Naive thymus-derived CD8-positive, alpha-beta T cell (primary cell): Measurements from ENCODE around the gene HIF1A. TPM values are rescaled to one million over a fixed set of nuclear protein-coding genes. Genes with fewer than 3 reads are reported as not detected.
"Not testable (repeated sequence)": the region's sequence is repeated elsewhere in the genome, so short reads cannot be mapped to it uniquely, and the experiment has no call there.

Experiments used
- ATAC-seq, 2 donors: fragments of 150-1000 bp; cut with Tn5 transposase in 1 of 2; sonication (Bioruptor Pico), chemical (Tn5 transposase) in 1 of 2; 1 replicate in 1 of 2; 2 replicates in 1 of 2; pipeline ENCODE4 v1.10.0; 2021; ENCODE audit warnings: mild to moderate bottlenecking in 2 of 2, moderate library complexity in 2 of 2
- POLR2A ChIA-PET: fragments of 350-600 bp; sonication (Branson Sonifier 250); formaldehyde crosslinking; loops from one replicate; lab custom pipeline; 2021; ENCODE audit warnings: antibody characterized with exemption; lab: Charles Lee
- DNase-seq, 10 donors: peaks; one replicate each; pipeline versions ENCODE4 v3.0.0 to v3.0.0-alpha.2; 2020 to 2022
- H3K27ac Mint-ChIP-seq, 10 donors: one replicate each; pipeline ENCODE4 v1.8.0; 2020 to 2022; ENCODE audit warnings: mild to moderate bottlenecking in 10 of 10, mixed read lengths in 10 of 10, moderate library complexity in 4 of 10, inconsistent platforms in 1 of 10
- H3K27me3 Mint-ChIP-seq, 5 donors: one replicate each; pipeline ENCODE4 v1.8.0; 2021 to 2022; ENCODE audit warnings: mixed read lengths in 5 of 5
- H3K36me3 Mint-ChIP-seq, 3 donors: one replicate each; pipeline ENCODE4 v1.8.0; 2020 to 2022; ENCODE audit warnings: mixed read lengths in 3 of 3, mild to moderate bottlenecking in 2 of 3, inconsistent platforms in 1 of 3
- H3K4me1 Mint-ChIP-seq, 4 donors: one replicate each; pipeline ENCODE4 v1.8.0; 2021 to 2022; ENCODE audit warnings: mixed read lengths in 4 of 4
- H3K4me3 Mint-ChIP-seq, 10 donors: one replicate each; pipeline ENCODE4 v1.8.0; 2020 to 2022; ENCODE audit warnings: mild to moderate bottlenecking in 10 of 10, mixed read lengths in 10 of 10, moderate library complexity in 6 of 10, inconsistent platforms in 1 of 10
- H3K9me3 Mint-ChIP-seq, 9 donors: one replicate each; pipeline ENCODE4 v1.8.0; 2020 to 2022; ENCODE audit warnings: mixed read lengths in 9 of 9, mild to moderate bottlenecking in 3 of 9, inconsistent platforms in 1 of 9, moderate library complexity in 1 of 9
- polyA plus RNA-seq, 3 donors: library from polyadenylated mRNA; unstranded; fragments of 300-500 nt; fragmentation: Illumina TruSeq; gene quantifications; one replicate each; pipeline ENCODE4 v1.2.3, GENCODE V29; 2021
- total RNA-seq, 8 experiments: library from RNA in 2 of 8; stranded (reverse) in 2 of 8; gene quantifications; one replicate each; pipeline ENCODE4 v1.2.3 and lab custom pipeline; 2021 to 2026

Gene HIF1A
- total and polyA plus RNA-seq, 5 experiments from 2014 or later, result 51.7 to 97.5 (median 63.5) TPM

DNA sequence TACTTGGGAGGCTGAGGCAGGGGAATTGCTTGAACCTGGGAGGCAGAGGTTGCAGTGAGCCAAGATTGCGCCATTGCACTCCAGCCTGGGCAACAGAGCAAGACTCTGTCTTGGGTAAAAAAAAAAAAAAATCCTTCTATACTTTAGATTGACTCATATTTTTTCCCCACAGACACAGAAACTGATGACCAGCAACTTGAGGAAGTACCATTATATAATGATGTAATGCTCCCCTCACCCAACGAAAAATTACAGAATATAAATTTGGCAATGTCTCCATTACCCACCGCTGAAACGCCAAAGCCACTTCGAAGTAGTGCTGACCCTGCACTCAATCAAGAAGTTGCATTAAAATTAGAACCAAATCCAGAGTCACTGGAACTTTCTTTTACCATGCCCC, 42.6 kb downstream of the HIF1A start:
- peaks cover 0 to 4% (median under 1%) of the 10 kb centered on the region in 4 donors for H3K4me1 Mint-ChIP-seq
- no peaks in the 10 kb centered on the region for H3K9me3 Mint-ChIP-seq
- peaks cover 12 to 90% (median 29%) of the 10 kb centered on the region in 3 donors for H3K36me3 Mint-ChIP-seq
- no peaks in the 10 kb centered on the region for H3K27me3 Mint-ChIP-seq
- DNase-seq (no peak), ATAC-seq (no peak)
- POLR2A ChIA-PET, result interaction anchor here (0.9 kb wide), 1 partner anchor 167 kb away, joined by 3 read pairs; no protein-coding TSS in a partner anchor
- H3K4me3 Mint-ChIP-seq, result no peak overlapping the region
- peak overlapping the region in 4 of 10 donors; percentile 12 to 47 (median 46) for H3K27ac Mint-ChIP-seq

DNA sequence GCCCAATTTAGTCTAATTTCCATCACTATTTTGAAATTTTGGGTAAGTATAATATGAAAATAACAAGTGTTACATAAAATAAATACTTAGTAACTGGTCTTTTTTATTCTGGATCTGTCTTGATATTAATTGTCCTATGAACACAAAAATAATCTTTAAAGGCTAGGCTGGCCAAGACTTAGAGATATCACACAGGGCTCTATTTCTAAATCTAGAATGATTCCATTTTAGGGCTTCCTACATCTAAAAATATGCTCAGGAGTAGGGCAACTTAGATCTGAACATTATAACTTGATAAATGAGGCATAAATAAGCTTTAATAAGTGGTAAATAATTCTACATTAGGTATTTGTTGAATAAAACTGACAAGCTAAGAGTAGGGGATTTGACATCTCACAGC, 43.8 kb downstream of the HIF1A start:
- no peak for ATAC-seq
- H3K9me3 Mint-ChIP-seq, result no peaks in the 10 kb centered on the region
- no peak overlapping the region for H3K4me3 Mint-ChIP-seq
- H3K27ac Mint-ChIP-seq, result no peak overlapping the region
- peaks cover 12 to 93% (median 24%) of the 10 kb centered on the region in 3 donors for H3K36me3 Mint-ChIP-seq
- peaks cover 0 to 4% (median under 1%) of the 10 kb centered on the region in 4 donors for H3K4me1 Mint-ChIP-seq
- DNase-seq, result no peak
- POLR2A ChIA-PET, result no interaction called here
- no peaks in the 10 kb centered on the region for H3K27me3 Mint-ChIP-seq

DNA sequence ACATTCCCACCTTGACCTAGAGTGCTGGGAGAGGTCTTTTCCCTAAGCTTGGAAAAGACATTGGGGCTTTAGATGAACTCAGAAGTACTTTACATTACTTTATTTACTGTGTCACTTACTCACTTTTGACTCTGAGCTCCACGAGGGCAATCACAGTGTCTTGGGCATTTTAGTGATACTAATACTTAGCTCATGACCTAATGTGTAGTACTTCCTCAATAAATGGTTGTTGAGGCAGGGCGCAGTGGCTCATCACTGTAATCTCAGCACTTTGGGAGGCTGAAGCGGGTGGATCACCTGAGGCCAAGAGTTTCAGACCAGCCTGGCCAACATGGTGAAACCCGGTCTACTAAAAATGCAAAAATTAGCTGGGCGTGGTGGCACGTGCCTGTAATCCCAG, 47.1 kb downstream of the HIF1A start:
- no peaks in the 10 kb centered on the region for H3K9me3 Mint-ChIP-seq
- peaks cover 5 to 92% (median 18%) of the 10 kb centered on the region in 3 donors for H3K36me3 Mint-ChIP-seq
- ATAC-seq (no peak), DNase-seq (no peak)
- no peaks in the 10 kb centered on the region for H3K4me1 Mint-ChIP-seq
- no peaks in the 10 kb centered on the region for H3K27me3 Mint-ChIP-seq
- POLR2A ChIA-PET, result no interaction called here
- H3K27ac Mint-ChIP-seq, result peak overlapping the region in 1 of 10 donors; percentile 44
- H3K4me3 Mint-ChIP-seq, result no peak overlapping the region

DNA sequence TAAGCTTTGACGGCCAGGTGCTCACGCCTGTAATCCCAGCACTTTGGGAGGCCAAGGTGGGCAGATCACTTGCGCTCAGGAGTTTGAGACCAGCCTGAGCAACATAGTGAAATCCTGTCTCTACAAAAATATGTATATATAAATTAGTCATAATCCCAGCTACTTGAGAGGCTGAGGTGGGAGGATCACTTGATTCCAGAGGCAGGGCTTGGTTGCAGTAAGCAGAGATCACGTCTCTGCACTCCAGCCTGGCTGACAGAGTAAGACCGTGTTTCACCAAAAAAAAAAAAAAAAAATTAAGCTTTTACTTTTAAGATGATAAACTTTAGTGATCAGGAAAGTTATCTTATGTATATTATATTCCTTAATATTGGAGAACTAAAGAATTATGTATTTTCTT, 48.9 kb downstream of the HIF1A start:
- ATAC-seq, result no peak
- no peak for DNase-seq
- H3K4me3 Mint-ChIP-seq, result no peak overlapping the region
- no peak overlapping the region for H3K27ac Mint-ChIP-seq
- H3K27me3 Mint-ChIP-seq, result no peaks in the 10 kb centered on the region
- H3K9me3 Mint-ChIP-seq, result no peaks in the 10 kb centered on the region
- peaks cover 0 to 82% (median 15%) of the 10 kb centered on the region in 3 donors for H3K36me3 Mint-ChIP-seq
- no peaks in the 10 kb centered on the region for H3K4me1 Mint-ChIP-seq
- POLR2A ChIA-PET, result interaction anchor here (0.6 kb wide), 1 partner anchor 93 kb away, joined by 3 read pairs; no protein-coding TSS in a partner anchor

DNA sequence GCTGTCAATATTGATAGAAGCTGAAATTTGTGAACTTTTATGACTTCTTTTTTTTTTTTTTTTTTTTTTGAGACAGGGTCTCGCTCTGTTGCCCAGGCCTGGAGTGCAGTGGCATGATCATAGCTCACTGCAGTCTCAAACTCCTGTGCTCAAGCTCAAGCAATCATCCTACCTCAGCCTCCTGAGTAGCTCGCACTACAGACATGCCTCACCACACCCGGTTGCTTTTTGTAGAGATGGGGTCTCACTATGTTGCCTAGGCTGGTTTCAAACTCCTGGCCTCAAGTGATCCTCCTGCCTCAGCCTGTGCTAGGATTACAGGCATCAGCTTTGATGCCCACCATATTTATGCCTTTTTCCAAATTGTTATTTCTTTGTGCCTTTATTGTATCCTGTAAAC, 51.0 kb downstream of the HIF1A start:
- not testable (repeated sequence) for ATAC-seq, DNase-seq, H3K4me3 Mint-ChIP-seq, H3K27me3 Mint-ChIP-seq, H3K9me3 Mint-ChIP-seq
- Mint-ChIP-seq H3K27ac (peak overlapping the region in 5 of 10 donors; percentile 8 to 63 (median 23)), H3K4me1 (peaks cover 4 to 16% (median 7%) of the 10 kb centered on the region in 4 donors), H3K36me3 (peaks cover 0 to 66% (median 15%) of the 10 kb centered on the region in 3 donors)
- POLR2A ChIA-PET, result interaction anchor here (0.7 to 1.3 kb wide), 3 partner anchors 16 to 334 kb away, joined by 4 to 10 read pairs (median 9); partner anchors contain the start of gene SNAPC1

DNA sequence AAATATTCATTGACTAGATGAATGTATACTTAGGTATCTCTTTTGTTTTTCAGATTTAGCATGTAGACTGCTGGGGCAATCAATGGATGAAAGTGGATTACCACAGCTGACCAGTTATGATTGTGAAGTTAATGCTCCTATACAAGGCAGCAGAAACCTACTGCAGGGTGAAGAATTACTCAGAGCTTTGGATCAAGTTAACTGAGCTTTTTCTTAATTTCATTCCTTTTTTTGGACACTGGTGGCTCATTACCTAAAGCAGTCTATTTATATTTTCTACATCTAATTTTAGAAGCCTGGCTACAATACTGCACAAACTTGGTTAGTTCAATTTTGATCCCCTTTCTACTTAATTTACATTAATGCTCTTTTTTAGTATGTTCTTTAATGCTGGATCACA, 51.6 kb downstream of the HIF1A start:
- no peaks in the 10 kb centered on the region for H3K27me3 Mint-ChIP-seq
- no peak overlapping the region for H3K4me3 Mint-ChIP-seq
- H3K4me1 Mint-ChIP-seq, result peaks cover 4 to 20% (median 11%) of the 10 kb centered on the region in 4 donors
- H3K36me3 Mint-ChIP-seq, result peaks cover 0 to 62% (median 13%) of the 10 kb centered on the region in 3 donors
- DNase-seq (no peak), ATAC-seq (no peak)
- peak overlapping the region in 5 of 10 donors; percentile 7 to 69 (median 57) for H3K27ac Mint-ChIP-seq
- no peaks in the 10 kb centered on the region for H3K9me3 Mint-ChIP-seq
- POLR2A ChIA-PET, result interaction anchor here (0.7 to 1.3 kb wide), 2 partner anchors 11 to 15 kb away, joined by 3 to 4 read pairs; partner anchors contain the start of gene SNAPC1

DNA sequence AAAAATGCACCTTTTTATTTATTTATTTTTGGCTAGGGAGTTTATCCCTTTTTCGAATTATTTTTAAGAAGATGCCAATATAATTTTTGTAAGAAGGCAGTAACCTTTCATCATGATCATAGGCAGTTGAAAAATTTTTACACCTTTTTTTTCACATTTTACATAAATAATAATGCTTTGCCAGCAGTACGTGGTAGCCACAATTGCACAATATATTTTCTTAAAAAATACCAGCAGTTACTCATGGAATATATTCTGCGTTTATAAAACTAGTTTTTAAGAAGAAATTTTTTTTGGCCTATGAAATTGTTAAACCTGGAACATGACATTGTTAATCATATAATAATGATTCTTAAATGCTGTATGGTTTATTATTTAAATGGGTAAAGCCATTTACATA, 52.0 kb downstream of the HIF1A start:
- ATAC-seq, result no peak
- POLR2A ChIA-PET, result interaction anchor here (0.7 to 1.3 kb wide), 2 partner anchors 10 to 15 kb away, joined by 3 to 4 read pairs; partner anchors contain the start of gene SNAPC1
- Mint-ChIP-seq H3K27me3 (no peaks in the 10 kb centered on the region), H3K27ac (peak overlapping the region in 2 of 10 donors; percentile 6 to 69), H3K4me1 (peaks cover 4 to 24% (median 11%) of the 10 kb centered on the region in 4 donors), H3K9me3 (no peaks in the 10 kb centered on the region), H3K36me3 (peaks cover 0 to 57% (median 13%) of the 10 kb centered on the region in 3 donors), H3K4me3 (no peak overlapping the region)
- no peak for DNase-seq

DNA sequence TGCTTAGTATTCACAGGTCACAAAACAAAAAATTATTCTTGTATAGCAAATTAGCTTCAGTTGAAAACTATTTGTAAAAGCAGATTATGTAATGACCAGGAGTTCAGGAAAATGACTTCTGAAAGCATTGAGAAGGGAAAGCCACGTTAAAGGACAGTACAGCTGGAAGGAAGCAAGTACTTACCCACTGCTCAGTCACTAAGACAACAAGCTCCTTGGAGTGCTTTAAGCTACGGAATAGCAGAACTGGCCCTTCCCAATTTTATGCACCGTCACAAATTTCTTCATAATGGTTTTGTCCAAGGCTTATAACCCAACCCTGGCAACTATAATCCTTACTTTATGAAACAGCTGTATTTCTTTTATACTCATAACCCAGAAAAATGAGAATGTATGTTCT, 54.0 kb downstream of the HIF1A start:
- no peak overlapping the region for H3K27ac Mint-ChIP-seq
- H3K9me3 Mint-ChIP-seq, result no peaks in the 10 kb centered on the region
- H3K4me3 Mint-ChIP-seq, result no peak overlapping the region
- DNase-seq (no peak), ATAC-seq (no peak)
- H3K4me1 Mint-ChIP-seq, result peaks cover 4 to 29% (median 11%) of the 10 kb centered on the region in 4 donors
- no peaks in the 10 kb centered on the region for H3K27me3 Mint-ChIP-seq
- H3K36me3 Mint-ChIP-seq, result peaks cover 0 to 39% (median 13%) of the 10 kb centered on the region in 3 donors
- POLR2A ChIA-PET, result interaction anchor here (0.6 to 2.8 kb wide), 5 partner anchors 12 to 276 kb away, joined by 3 to 15 read pairs (median 3); partner anchors contain the start of gene SNAPC1

DNA sequence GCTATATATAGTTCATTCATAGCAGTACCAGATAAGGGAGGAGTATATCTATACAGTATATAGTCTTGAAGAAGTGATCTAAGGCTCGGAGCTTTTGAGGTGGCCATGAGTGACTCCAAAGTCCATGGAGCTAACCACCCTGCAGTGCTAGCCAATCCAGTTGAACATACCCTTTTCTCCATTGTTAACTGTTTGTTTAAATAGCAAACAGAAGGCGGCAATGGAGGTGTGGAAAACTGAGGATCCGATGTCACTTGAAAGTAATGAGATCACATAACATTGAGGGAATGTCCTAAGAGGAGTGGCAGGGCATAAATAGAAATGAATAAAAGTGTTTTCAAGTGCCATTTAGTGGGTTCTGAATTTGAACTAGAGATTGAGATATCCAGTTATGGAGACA, 54.6 kb downstream of the HIF1A start:
- Mint-ChIP-seq H3K27ac (peak overlapping the region in 6 of 10 donors; percentile 20 to 71 (median 54)), H3K9me3 (no peaks in the 10 kb centered on the region), H3K36me3 (peaks cover 0 to 34% (median 13%) of the 10 kb centered on the region in 3 donors), H3K4me1 (peaks cover 6 to 29% (median 11%) of the 10 kb centered on the region in 4 donors), H3K4me3 (peak overlapping the region in 7 of 10 donors; percentile 7 to 89 (median 86)), H3K27me3 (peaks cover 0 to 4% (median 0%) of the 10 kb centered on the region in 5 donors)
- no peak for ATAC-seq
- DNase-seq, result no peak
- POLR2A ChIA-PET, result interaction anchor here (0.6 to 2.8 kb wide), 5 partner anchors 12 to 276 kb away, joined by 3 to 15 read pairs (median 3); partner anchors contain the start of gene SNAPC1

DNA sequence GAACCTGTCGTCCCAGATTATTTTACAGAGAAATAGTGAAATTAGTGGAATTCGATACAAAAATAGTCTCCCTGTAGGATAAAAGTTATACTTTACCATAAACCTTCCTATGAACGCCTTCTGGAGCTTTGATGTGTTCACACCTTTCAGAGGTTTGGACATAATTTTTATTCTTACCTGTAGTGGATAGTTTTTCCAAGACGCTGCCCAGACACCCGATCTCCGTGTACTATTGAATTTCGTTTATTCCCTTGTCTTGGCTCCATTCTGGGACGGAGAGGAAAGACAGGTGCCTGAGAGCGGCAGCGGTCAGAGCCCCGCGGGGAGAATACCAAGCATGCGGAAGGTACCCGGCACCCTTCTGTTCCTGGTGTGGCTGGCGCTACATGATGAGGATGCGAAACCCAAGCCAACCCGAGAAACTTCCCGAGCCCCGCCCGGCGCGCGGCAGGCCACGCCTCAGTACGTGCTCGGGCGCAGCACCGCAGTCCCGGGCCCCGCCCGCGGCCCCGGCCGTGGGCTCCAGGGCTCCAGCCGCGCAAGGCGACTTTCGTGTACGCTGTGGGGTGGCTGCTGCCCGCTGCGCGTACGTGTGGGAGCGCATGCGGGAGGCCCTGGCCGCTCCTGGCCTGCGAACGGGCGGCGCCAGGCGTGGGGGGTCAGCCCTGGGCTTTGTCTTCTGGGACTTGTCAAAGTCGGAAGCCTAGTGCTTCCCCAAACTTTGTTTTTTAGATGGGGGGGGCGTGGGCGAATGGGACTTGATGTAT, 55.6 kb downstream of the HIF1A start:
- H3K4me1 Mint-ChIP-seq, result peaks cover 6 to 29% (median 11%) of the 10 kb centered on the region in 4 donors

DNA sequence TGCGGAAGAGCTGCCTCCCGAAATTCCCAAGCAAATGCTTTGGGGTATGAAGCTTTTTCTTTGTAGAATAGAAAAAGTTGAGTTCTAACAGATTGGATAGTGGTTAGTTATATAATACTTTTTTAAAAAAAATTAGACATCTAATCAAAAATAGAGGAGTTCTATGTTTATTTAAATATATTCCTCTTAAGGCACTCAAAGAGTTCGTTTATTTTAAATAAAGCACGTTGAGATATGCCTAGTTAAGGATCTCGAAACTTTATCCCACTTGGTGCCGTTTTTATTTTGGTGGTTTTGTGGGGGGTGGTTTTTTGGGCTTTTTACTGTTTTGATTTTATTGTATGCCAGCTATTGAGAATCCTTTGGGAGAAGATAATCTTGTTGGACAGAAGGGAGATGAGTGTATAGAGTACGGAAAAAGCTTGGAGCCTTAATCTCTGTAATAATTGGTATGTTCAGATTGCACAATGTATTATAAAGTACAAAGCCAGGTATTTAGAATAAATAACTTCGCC, 56.2 kb downstream of the HIF1A start:
- H3K36me3 Mint-ChIP-seq, result peaks cover 0 to 17% (median 10%) of the 10 kb centered on the region in 3 donors
- POLR2A ChIA-PET, result interaction anchor here (2.7 kb wide), 1 partner anchor 10 kb away, joined by 20 read pairs; the partner anchor contains the start of gene SNAPC1
- no peak for ATAC-seq
- H3K4me1 Mint-ChIP-seq, result peaks cover 6 to 29% (median 11%) of the 10 kb centered on the region in 4 donors
- H3K4me3 Mint-ChIP-seq, result peak overlapping the region; percentile 72 to 88 (median 82)
- H3K9me3 Mint-ChIP-seq, result no peaks in the 10 kb centered on the region
- H3K27ac Mint-ChIP-seq, result peak overlapping the region in 7 of 10 donors; percentile 8 to 80 (median 59)
- H3K27me3 Mint-ChIP-seq, result peaks cover 0 to 5% (median 2%) of the 10 kb centered on the region in 5 donors
- DNase-seq, result no peak

More for the DNA sequence above, 55.6 kb downstream of the HIF1A start:
- Mint-ChIP-seq H3K36me3 (peaks cover 0 to 24% (median 10%) of the 10 kb centered on the region in 3 donors), H3K27ac (peak overlapping the region; percentile 43 to 94 (median 85)), H3K9me3 (no peaks in the 10 kb centered on the region), H3K27me3 (peaks cover 0 to 5% (median 2%) of the 10 kb centered on the region in 5 donors), H3K4me3 (peak overlapping the region; percentile 85 to 91 (median 88))
- DNase-seq (peak; percentile 64 to 82 (median 70)), ATAC-seq (peak; percentile 93 to 95)
- POLR2A ChIA-PET, result interaction anchor here (0.6 to 2.8 kb wide), 4 partner anchors 11 to 56 kb away, joined by 3 to 20 read pairs (median 10); partner anchors contain the start of genes HIF1A and SNAPC1

DNA sequence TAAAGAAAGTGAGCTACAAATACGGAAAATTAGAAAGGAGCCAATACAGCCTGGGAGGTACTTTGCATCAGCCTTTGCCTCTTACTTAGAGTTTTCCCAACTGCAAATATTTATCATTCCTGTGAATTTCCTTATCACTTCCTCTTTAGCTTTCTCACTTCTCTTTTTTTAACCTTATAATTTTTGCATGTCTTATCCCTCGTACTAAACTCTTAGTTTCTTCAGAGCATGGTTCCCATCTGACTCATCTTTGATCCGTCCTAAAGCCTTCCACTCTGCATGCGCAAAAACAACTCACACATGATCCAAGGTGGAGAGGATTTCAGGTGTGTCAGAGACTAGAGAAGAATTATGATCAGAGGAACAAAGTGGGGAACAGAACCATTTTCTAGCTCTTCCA, 57.3 kb downstream of the HIF1A start:
- POLR2A ChIA-PET, result interaction anchor here (2.7 kb wide), 1 partner anchor 9 kb away, joined by 20 read pairs; the partner anchor contains the start of gene SNAPC1
- H3K27ac Mint-ChIP-seq, result peak overlapping the region in 2 of 10 donors; percentile 9 to 53
- no peaks in the 10 kb centered on the region for H3K9me3 Mint-ChIP-seq
- peaks cover 6 to 29% (median 11%) of the 10 kb centered on the region in 4 donors for H3K4me1 Mint-ChIP-seq
- peak overlapping the region in 1 of 10 donors; percentile 1 for H3K4me3 Mint-ChIP-seq
- no peak for DNase-seq
- peaks cover 0 to 6% (median 3%) of the 10 kb centered on the region in 3 donors for H3K36me3 Mint-ChIP-seq
- H3K27me3 Mint-ChIP-seq, result peaks cover 0 to 5% (median 2%) of the 10 kb centered on the region in 5 donors
- no peak for ATAC-seq
